DND-41 (cell line): Measurements from ENCODE around the gene GOSR1.

Experiments
- ATAC-seq: fragments of 200-7000 bp; cut with Tn5 transposase; 3 replicates; pipeline ENCODE4 v1.9.1; 2021; ENCODE audit warnings: low read depth; ENCODE audit not compliant: insufficient read depth
- DNase-seq: peaks from one replicate; pipeline ENCODE4 v3.0.0-alpha.2; 2020
- H2AFZ ChIP-seq: 2 replicates; pipeline ENCODE4 v1.6.0; 2012; ENCODE audit warnings: low read depth, low read length
- H3K27ac ChIP-seq: 2 replicates; pipeline ENCODE4 v1.5.1; 2012; ENCODE audit warnings: low read length, inconsistent platforms
- H3K27me3 ChIP-seq: fragments of 200-600 bp; sonication (generic); 2 replicates; pipeline ENCODE4 v1.6.0; 2012; ENCODE audit warnings: low read length, mild to moderate bottlenecking, inconsistent platforms; ENCODE audit not compliant: insufficient read depth, poor library complexity
- H3K36me3 ChIP-seq: 2 replicates; pipeline ENCODE4 v1.5.1; 2012; ENCODE audit warnings: low read length, inconsistent platforms; ENCODE audit not compliant: insufficient read depth
- H3K4me1 ChIP-seq: 2 replicates; pipeline ENCODE4 v1.5.1; 2012; ENCODE audit warnings: mild to moderate bottlenecking, low read length; ENCODE audit not compliant: insufficient read depth
- H3K4me2 ChIP-seq: 2 replicates; pipeline ENCODE4 v1.6.0; 2012; ENCODE audit warnings: mild to moderate bottlenecking, moderate library complexity, low read length, inconsistent platforms; ENCODE audit not compliant: insufficient read depth
- H3K4me3 ChIP-seq, 2 experiments: fragments of 200-600 bp in 1 of 2; shearing (Covaris generic) in 1 of 2; 2 replicates each; pipeline ENCODE4 v1.5.1; 2012 to 2016; ENCODE audit warnings: inconsistent platforms in 2 of 2, low read length in 2 of 2, mild to moderate bottlenecking in 2 of 2, low read depth in 1 of 2, moderate library complexity in 1 of 2
- H3K79me2 ChIP-seq: 2 replicates; pipeline ENCODE4 v1.6.0; 2012; ENCODE audit warnings: low read length, inconsistent platforms; ENCODE audit not compliant: insufficient read depth
- H3K9ac ChIP-seq: 2 replicates; pipeline ENCODE4 v1.6.0; 2012; ENCODE audit warnings: low read depth, mild to moderate bottlenecking, inconsistent platforms, low read length, moderate library complexity
- H3K9me3 ChIP-seq: 2 replicates; pipeline ENCODE4 v1.5.1; 2012; ENCODE audit warnings: low read length, moderate library complexity, mild to moderate bottlenecking, inconsistent platforms; ENCODE audit not compliant: insufficient read depth, severe bottlenecking
- H4K20me1 ChIP-seq: 2 replicates; pipeline ENCODE4 v1.6.0; 2012; ENCODE audit warnings: low read length; ENCODE audit not compliant: insufficient read depth
- EZH2 ChIP-seq: IDR thresholded peaks from 3 replicates; pipeline ENCODE4 v1.6.1; 2012; ENCODE audit warnings: borderline replicate concordance, low read depth, mild to moderate bottlenecking, moderate library complexity, low read length, inconsistent platforms; ENCODE audit not compliant: severe bottlenecking
- TF ChIP-seq, protein P1 (sequence below): IDR thresholded peaks from 2 replicates; pipeline ENCODE4 v1.5.1; 2012; ENCODE audit warnings: borderline replicate concordance, low read length, moderate library complexity, mild to moderate bottlenecking; ENCODE audit not compliant: poor library complexity, severe bottlenecking; ENCODE audit errors: extremely low read depth

The GOSR1 gene

DNA sequence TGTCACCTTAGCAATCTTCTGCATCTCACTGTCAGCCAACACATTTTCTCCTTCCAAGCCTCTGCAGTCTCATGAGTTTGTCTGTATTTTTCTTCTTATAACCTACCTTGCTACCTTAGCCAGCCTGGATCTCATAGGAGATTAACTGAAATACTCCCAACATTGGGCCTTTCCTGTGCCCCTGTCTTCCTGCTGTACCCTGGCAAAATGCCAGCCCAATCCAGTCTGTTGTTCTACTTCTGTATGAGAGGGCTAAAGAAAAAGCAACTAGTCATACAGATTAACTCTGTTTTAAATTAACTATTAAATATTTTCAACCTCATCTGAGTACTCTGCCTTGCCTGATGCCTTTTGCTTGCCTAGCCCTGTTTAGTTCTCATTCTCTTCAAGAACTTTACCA lies 18.4 kb downstream of the GOSR1 start:
- Histone ChIP-seq H3K9ac (no peak overlapping the region), H3K9me3 (no peaks in the 10 kb centered on the region), H3K4me1 (no peaks in the 10 kb centered on the region), H4K20me1 (no peaks in the 10 kb centered on the region), H3K4me2 (no peak overlapping the region), H2AFZ (no peak overlapping the region), H3K36me3 (peaks cover 84% of the 10 kb centered on the region), H3K27ac (no peak overlapping the region), H3K79me2 (0 out of 2 replicates have a peak, but pooled peaks cover 5% of the 10 kb centered on the region), H3K4me3 (no peak overlapping the region), H3K27me3 (no peaks in the 10 kb centered on the region)
- TF ChIP-seq, protein P1, sequence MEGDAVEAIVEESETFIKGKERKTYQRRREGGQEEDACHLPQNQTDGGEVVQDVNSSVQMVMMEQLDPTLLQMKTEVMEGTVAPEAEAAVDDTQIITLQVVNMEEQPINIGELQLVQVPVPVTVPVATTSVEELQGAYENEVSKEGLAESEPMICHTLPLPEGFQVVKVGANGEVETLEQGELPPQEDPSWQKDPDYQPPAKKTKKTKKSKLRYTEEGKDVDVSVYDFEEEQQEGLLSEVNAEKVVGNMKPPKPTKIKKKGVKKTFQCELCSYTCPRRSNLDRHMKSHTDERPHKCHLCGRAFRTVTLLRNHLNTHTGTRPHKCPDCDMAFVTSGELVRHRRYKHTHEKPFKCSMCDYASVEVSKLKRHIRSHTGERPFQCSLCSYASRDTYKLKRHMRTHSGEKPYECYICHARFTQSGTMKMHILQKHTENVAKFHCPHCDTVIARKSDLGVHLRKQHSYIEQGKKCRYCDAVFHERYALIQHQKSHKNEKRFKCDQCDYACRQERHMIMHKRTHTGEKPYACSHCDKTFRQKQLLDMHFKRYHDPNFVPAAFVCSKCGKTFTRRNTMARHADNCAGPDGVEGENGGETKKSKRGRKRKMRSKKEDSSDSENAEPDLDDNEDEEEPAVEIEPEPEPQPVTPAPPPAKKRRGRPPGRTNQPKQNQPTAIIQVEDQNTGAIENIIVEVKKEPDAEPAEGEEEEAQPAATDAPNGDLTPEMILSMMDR: no peak
- TF ChIP-seq EZH2: no peak
- DNase-seq: no peak
- no peak for ATAC-seq

DNA sequence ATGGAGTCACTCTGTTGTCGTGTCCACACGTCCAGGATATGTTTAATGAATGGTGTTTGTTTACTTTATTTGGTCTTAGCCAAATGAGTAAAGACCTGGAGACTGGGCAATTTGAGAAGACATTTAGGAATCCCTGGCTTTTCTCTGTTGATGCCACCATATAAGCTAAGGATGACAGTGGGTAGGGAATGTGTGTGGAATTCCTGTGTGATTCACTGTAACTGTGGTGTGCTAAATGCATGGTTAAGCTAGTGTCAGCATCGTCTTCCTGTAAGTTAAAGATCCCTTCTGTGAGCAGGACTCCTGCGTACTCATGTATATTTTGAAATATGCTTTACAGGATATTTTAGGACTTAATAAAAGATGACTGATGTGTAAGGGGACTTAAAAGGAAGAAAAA lies 26.4 kb downstream of the GOSR1 start:
- ATAC-seq: no peak
- H3K36me3 ChIP-seq: peaks cover 63% of the 10 kb centered on the region
- 0 out of 2 replicates have a peak, but pooled peaks cover 5% of the 10 kb centered on the region for H3K79me2 ChIP-seq

DNA sequence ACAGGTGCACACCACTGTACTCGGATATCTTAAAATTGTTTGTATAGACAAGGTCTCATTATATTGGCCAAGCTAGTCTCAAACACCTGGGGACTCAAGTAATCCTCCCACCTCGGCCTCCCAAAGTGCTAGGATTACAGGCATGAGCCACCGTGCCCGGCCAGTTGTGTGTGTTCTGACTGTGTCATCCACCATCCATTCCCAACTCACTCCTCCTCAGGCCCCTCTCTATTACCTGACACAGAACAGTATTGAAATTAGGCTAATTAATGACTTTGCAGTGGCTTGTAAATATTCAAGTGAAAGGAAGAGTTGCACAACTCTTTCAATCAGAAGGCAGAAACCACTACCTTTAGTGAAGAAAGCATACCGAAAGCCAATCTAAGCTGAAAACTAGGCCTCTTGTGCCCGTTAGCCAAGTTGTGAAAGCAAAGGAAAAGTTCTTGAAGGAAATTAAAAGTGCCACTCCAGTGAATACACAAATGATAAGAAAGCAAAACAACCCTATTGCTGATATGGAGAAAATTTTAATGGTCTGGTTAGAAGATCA lies 28.7 kb downstream of the GOSR1 start:
- Histone ChIP-seq H3K4me3 (no peak overlapping the region), H2AFZ (no peak overlapping the region), H3K79me2 (no peaks in the 10 kb centered on the region), H3K36me3 (peaks cover 52% of the 10 kb centered on the region), H3K4me2 (no peak overlapping the region), H3K9ac (no peak overlapping the region), H3K9me3 (no peaks in the 10 kb centered on the region), H4K20me1 (no peaks in the 10 kb centered on the region), H3K27me3 (no peaks in the 10 kb centered on the region), H3K4me1 (no peaks in the 10 kb centered on the region), H3K27ac (no peak overlapping the region)
- ATAC-seq: no peak
- DNase-seq: no peak
- TF ChIP-seq, protein P1: no peak
- no peak for TF ChIP-seq EZH2

More for the DNA sequence above, 26.4 kb downstream of the GOSR1 start:
- H3K9me3 ChIP-seq: no peaks in the 10 kb centered on the region
- no peak for TF ChIP-seq EZH2
- TF ChIP-seq, protein P1: no peak
- H3K4me3 ChIP-seq: no peak overlapping the region
- H3K27me3 ChIP-seq: no peaks in the 10 kb centered on the region
- no peaks in the 10 kb centered on the region for H4K20me1 ChIP-seq
- H3K9ac ChIP-seq: no peak overlapping the region
- H2AFZ ChIP-seq: no peak overlapping the region
- no peak overlapping the region for H3K4me2 ChIP-seq
- no peak for DNase-seq
- H3K4me1 ChIP-seq: no peaks in the 10 kb centered on the region
- H3K27ac ChIP-seq: no peak overlapping the region

DNA sequence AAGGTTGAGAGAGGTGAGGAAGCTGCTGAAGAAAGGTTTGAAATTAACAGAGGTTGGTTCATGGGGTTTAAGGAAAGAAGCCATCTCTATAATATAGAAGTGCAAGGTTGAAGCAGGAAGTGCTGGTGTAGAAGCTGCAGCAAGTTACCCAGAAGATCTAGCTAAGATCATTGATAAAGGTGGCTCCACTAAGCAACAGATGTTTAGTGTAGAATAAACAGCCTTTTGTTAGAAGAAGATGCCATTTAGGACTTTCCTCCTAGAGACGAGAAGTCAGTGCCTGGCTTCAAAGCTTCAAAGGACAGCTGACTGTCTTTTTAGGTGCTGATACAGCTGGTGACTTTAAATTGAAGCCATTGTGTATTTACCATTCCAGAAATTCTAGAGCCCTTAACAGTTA lies 29.3 kb downstream of the GOSR1 start:
- Histone ChIP-seq H3K9me3 (no peaks in the 10 kb centered on the region), H3K36me3 (peaks cover 51% of the 10 kb centered on the region), H2AFZ (no peak overlapping the region), H3K4me3 (no peak overlapping the region), H3K27me3 (no peaks in the 10 kb centered on the region), H3K4me1 (no peaks in the 10 kb centered on the region), H4K20me1 (no peaks in the 10 kb centered on the region), H3K4me2 (no peak overlapping the region), H3K79me2 (no peaks in the 10 kb centered on the region), H3K9ac (no peak overlapping the region), H3K27ac (no peak overlapping the region)
- TF ChIP-seq, protein P1: no peak
- TF ChIP-seq EZH2: no peak
- DNase-seq (no peak), ATAC-seq (no peak)
